AG09319 (cell line): ENCODE measurements around the gene ZNF362.

ENCODE experiments used
- DNase-seq: peaks from one replicate; pipeline ENCODE4 v3.0.0-alpha.2; 2010; ENCODE audit warnings: low read depth; ENCODE audit errors: extremely low read depth
- CTCF ChIP-seq: IDR thresholded peaks from 2 replicates; pipeline ENCODE4 v1.5.1; 2011; ENCODE audit warnings: low read depth, mild to moderate bottlenecking, inconsistent platforms, low read length, moderate library complexity

ZNF362 gene

GRCh38 chr1:33343539-33343938 is 87.2 kb downstream of the ZNF362 start:
- DNase-seq = no peak
- TF ChIP-seq CTCF = no peak

- no peak for DNase-seq
Measured at GRCh38 chr1:33344896-33345560, 88.7 kb downstream of the ZNF362 start.

GRCh38 chr1:33346533-33346926 is 90.2 kb downstream of the ZNF362 start:
- DNase-seq = no peak
- no peak for TF ChIP-seq CTCF

More at GRCh38 chr1:33344896-33345560, 88.7 kb downstream of the ZNF362 start:
- no peak for TF ChIP-seq CTCF

- no peak for DNase-seq
Measured at GRCh38 chr1:33346927-33347649, 90.8 kb downstream of the ZNF362 start.

GRCh38 chr1:33347650-33347992 is 91.3 kb downstream of the ZNF362 start:
- DNase-seq = no peak
- no peak for TF ChIP-seq CTCF

More at GRCh38 chr1:33346927-33347649, 90.8 kb downstream of the ZNF362 start:
- TF ChIP-seq CTCF = no peak

- no peak for TF ChIP-seq CTCF
- no peak for DNase-seq
Measured at GRCh38 chr1:33348194-33348593, 91.9 kb downstream of the ZNF362 start.

GRCh38 chr1:33348676-33349080 is 92.4 kb downstream of the ZNF362 start:
- DNase-seq = no peak
- TF ChIP-seq CTCF = no peak
